ENCODE measurements around the gene ATF7. TPM values are rescaled to one million over a fixed set of nuclear protein-coding genes. Genes with fewer than 3 reads are reported as not detected.

ATF7 gene
- total RNA-seq, 2 experiments from 2014 or later: 13.3 to 14.3 TPM

DNA sequence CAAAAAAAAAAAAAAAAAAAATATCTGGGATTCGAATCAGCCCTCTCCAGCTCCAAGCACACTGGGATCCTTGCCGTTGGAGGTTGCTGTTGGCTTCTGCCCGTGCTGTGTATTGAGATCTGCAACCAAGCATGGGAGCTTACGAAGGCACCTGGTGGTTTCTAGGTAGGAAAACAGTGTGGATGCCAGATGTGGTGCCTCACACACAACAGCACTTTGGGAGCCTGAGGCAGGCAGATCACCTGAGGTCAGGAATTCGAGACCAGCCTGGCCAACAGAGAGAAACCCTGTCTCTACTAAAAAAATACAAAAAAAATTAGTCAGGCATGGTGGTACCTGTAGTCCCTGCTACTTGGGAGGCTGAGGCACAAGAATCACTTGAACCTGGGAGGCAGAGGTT, 47.4 kb downstream of the ATF7 start:
- intact Hi-C loops (cut with DNase I, micrococcal nuclease): no loop called here
- ChIA-PET CTCF (interaction anchor here (0.7 kb wide), 1 partner anchor 203 kb away, joined by 3 read pairs; no protein-coding TSS in a partner anchor), POLR2A (interaction anchor here (0.6 kb wide), 1 partner anchor 121 kb away, joined by 3 read pairs; no protein-coding TSS in a partner anchor)

DNA sequence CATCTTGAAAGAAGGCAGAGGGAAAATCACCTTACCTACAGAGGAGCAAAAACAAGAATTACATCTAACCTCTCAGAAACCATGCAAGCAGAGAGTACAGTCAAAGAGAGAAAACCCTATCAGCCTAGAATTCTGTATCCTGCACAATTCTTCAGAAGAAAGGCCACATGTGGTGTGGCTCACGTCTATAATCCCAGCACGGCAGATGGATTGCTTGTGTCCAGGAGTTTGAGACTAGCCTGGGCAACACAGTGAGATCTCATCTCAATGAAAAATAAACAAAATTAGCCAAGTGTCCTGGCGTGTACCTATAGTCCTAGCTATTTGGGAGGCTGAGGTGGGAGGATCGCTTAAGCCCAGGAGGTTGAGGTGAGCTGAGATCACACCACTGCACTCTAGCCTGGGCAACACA, 48.2 kb downstream of the ATF7 start:
- no peaks in the 10 kb centered on the region for H3K4me1 Mint-ChIP-seq (ENCODE audit: low read depth)
- no peak overlapping the region for H3K27ac Mint-ChIP-seq
- no peaks in the 10 kb centered on the region for H3K9me3 Mint-ChIP-seq
- no peaks in the 10 kb centered on the region for H3K9me3 ChIP-seq (ENCODE audit: control insufficient read depth in 1 of 2, insufficient read depth in 1 of 2, low read length in 2 of 2)
- no peaks in the 10 kb centered on the region for H3K4me1 ChIP-seq (ENCODE audit: insufficient read depth, low read length)
- no peaks in the 10 kb centered on the region for H3K27me3 ChIP-seq (ENCODE audit: control insufficient read depth in 1 of 2, insufficient read depth in 2 of 2, low read length in 2 of 2)
- no peak overlapping the region for H3K4me3 Mint-ChIP-seq
- TF ChIP-seq, protein P1, sequence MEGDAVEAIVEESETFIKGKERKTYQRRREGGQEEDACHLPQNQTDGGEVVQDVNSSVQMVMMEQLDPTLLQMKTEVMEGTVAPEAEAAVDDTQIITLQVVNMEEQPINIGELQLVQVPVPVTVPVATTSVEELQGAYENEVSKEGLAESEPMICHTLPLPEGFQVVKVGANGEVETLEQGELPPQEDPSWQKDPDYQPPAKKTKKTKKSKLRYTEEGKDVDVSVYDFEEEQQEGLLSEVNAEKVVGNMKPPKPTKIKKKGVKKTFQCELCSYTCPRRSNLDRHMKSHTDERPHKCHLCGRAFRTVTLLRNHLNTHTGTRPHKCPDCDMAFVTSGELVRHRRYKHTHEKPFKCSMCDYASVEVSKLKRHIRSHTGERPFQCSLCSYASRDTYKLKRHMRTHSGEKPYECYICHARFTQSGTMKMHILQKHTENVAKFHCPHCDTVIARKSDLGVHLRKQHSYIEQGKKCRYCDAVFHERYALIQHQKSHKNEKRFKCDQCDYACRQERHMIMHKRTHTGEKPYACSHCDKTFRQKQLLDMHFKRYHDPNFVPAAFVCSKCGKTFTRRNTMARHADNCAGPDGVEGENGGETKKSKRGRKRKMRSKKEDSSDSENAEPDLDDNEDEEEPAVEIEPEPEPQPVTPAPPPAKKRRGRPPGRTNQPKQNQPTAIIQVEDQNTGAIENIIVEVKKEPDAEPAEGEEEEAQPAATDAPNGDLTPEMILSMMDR (IDR thresholded peaks at IDR 0.05): no peak
- ATAC-seq (ENCODE audit: poor library complexity): no peak
- DNase-seq: no peak
- intact Hi-C loops (cut with DNase I, micrococcal nuclease): no loop called here
- peaks cover 32% of the 10 kb centered on the region for H3K36me3 Mint-ChIP-seq (ENCODE audit: low read depth)
- peaks cover 4% of the 10 kb centered on the region for H3K36me3 ChIP-seq (ENCODE audit: insufficient read depth, low read length)
- POLR2A ChIA-PET: interaction anchor here (0.6 kb wide), 1 partner anchor 121 kb away, joined by 3 read pairs; no protein-coding TSS in a partner anchor
- no peak overlapping the region for H3K27ac ChIP-seq (ENCODE audit: low read depth in 1 of 2, low read length in 2 of 2)
- H3K27me3 Mint-ChIP-seq: no peaks in the 10 kb centered on the region
- H3K4me3 ChIP-seq (ENCODE audit: low read length): no peak overlapping the region
- CTCF ChIA-PET: interaction anchor here (0.6 to 0.7 kb wide), 2 partner anchors 204 to 410 kb away, joined by 3 read pairs; no protein-coding TSS in a partner anchor

More for the DNA sequence above, 47.4 kb downstream of the ATF7 start:
- Mint-ChIP-seq H3K27ac (no peak overlapping the region), H3K36me3 (ENCODE audit: low read depth) (peaks cover 36% of the 10 kb centered on the region), H3K4me3 (no peak overlapping the region), H3K27me3 (no peaks in the 10 kb centered on the region), H3K4me1 (ENCODE audit: low read depth) (no peaks in the 10 kb centered on the region), H3K9me3 (no peaks in the 10 kb centered on the region)
- no peaks in the 10 kb centered on the region for H3K9me3 ChIP-seq (ENCODE audit: control insufficient read depth in 1 of 2, insufficient read depth in 1 of 2, low read length in 2 of 2)
- H3K4me1 ChIP-seq (ENCODE audit: insufficient read depth, low read length): no peaks in the 10 kb centered on the region
- peaks cover 4% of the 10 kb centered on the region for H3K36me3 ChIP-seq (ENCODE audit: insufficient read depth, low read length)
- DNase-seq (no peak), ATAC-seq (ENCODE audit: poor library complexity) (no peak)
- TF ChIP-seq, protein P1 (IDR thresholded peaks at IDR 0.05): no peak
- H3K27ac ChIP-seq (ENCODE audit: low read depth in 1 of 2, low read length in 2 of 2): no peak overlapping the region
- H3K27me3 ChIP-seq (ENCODE audit: control insufficient read depth in 1 of 2, insufficient read depth in 2 of 2, low read length in 2 of 2): no peaks in the 10 kb centered on the region
- H3K4me3 ChIP-seq (ENCODE audit: low read length): no peak overlapping the region

DNA sequence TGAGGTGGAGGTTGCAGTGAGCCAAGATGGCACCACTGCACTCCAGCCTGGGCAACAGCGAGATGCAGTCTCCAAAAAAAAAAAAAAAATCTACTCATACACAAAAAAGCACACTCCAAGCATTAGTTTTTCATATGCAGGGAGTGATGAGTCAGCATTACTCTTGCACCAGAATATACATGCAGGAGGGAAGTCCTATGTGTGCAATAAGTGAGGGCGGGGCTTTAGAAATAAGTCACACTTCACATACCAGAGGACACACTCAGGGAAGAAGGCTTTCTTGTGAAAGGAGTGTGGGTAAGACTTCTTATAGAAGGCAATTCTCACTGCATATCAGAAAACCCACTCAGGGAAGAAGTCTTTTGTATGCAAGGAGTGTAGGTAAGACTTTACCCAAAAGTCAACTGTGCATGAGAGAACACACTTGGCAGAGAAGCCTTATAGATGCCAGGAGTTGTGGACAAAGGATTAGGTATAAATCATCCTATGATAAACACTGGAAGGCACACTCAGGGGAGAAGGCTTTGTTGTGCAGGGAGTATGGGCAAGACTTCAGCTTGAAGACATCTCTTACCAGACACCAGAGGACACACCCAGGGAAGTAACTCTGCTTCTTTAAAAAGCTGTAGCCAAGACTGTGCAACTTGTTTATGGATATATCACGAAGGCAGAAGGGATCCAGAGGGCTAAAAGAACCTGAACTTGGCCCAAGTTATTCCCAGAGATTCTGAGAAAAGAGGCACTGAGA, 50.5 kb downstream of the ATF7 start:
- POLR2A ChIA-PET: no interaction called here

More for the DNA sequence above, 50.5 kb downstream of the ATF7 start:
- Mint-ChIP-seq H3K27ac (no peak overlapping the region), H3K9me3 (no peaks in the 10 kb centered on the region), H3K36me3 (ENCODE audit: low read depth) (peaks cover 30% of the 10 kb centered on the region), H3K4me1 (ENCODE audit: low read depth) (peaks cover 18% of the 10 kb centered on the region), H3K27me3 (no peaks in the 10 kb centered on the region), H3K4me3 (no peak overlapping the region)
- Histone ChIP-seq H3K4me3 (ENCODE audit: low read length) (no peak overlapping the region), H3K9me3 (ENCODE audit: control insufficient read depth in 1 of 2, insufficient read depth in 1 of 2, low read length in 2 of 2) (no peaks in the 10 kb centered on the region), H3K27ac (ENCODE audit: low read depth in 1 of 2, low read length in 2 of 2) (no peak overlapping the region), H3K4me1 (ENCODE audit: insufficient read depth, low read length) (peaks cover 13% of the 10 kb centered on the region), H3K36me3 (ENCODE audit: insufficient read depth, low read length) (peaks cover 4% of the 10 kb centered on the region), H3K27me3 (ENCODE audit: control insufficient read depth in 1 of 2, insufficient read depth in 2 of 2, low read length in 2 of 2) (no peaks in the 10 kb centered on the region)
- CTCF ChIA-PET: no interaction called here
- DNase-seq: peak in 2 of 14 experiments; percentile 54 to 70
- ATAC-seq (ENCODE audit: poor library complexity): no peak
- TF ChIP-seq, protein P1 (IDR thresholded peaks at IDR 0.05): no peak
- intact Hi-C loops (cut with DNase I, micrococcal nuclease): no loop called here

Data from CD4-positive, alpha-beta T cell (primary cell).